GM06990 (cell line): ENCODE data around the gene ARID4B.
"Not testable (repeated sequence)": the region's sequence is repeated elsewhere in the genome, so short reads cannot be mapped to it uniquely, and the experiment has no call there.

Experiments used
- DNase-seq: peaks from one replicate; pipeline ENCODE4 v3.0.0-alpha.2; 2011; ENCODE audit not compliant: insufficient read length; ENCODE audit errors: extremely low read depth
- H3K27me3 ChIP-seq: replicated peaks from 2 replicates; pipeline ENCODE4 v1.6.0; 2011; ENCODE audit warnings: low read length; ENCODE audit not compliant: control insufficient read depth, insufficient read depth
- H3K36me3 ChIP-seq: 2 replicates; pipeline ENCODE4 v1.5.1; 2011; ENCODE audit warnings: low read length; ENCODE audit not compliant: control insufficient read depth, insufficient read depth
- H3K4me3 ChIP-seq: replicated peaks from 2 replicates; pipeline ENCODE4 v1.5.1; 2011; ENCODE audit warnings: low read depth, mild to moderate bottlenecking, control low read depth, low read length
- CTCF ChIP-seq: IDR thresholded peaks from 2 replicates; pipeline ENCODE4 v1.5.1; 2011; ENCODE audit warnings: low read length, control low read depth, mild to moderate bottlenecking, inconsistent platforms; ENCODE audit not compliant: insufficient read depth, poor library complexity, severe bottlenecking

Gene ARID4B

GRCh38 chr1:235221653-235222375, 106.2 kb downstream of the ARID4B start:
- H3K27me3 ChIP-seq, result no peaks in the 10 kb centered on the region
- no peak overlapping the region for H3K4me3 ChIP-seq
- no peak for DNase-seq
- H3K36me3 ChIP-seq, result peaks cover 3% of the 10 kb centered on the region; the same call in 1 of the 2 replicates
- no peak for TF ChIP-seq CTCF

GRCh38 chr1:235215453-235215852, 112.5 kb downstream of the ARID4B start:
- TF ChIP-seq CTCF, result no peak
- Histone ChIP-seq H3K36me3 (no peaks in the 10 kb centered on the region; the same call in 1 of the 2 replicates), H3K27me3 (no peaks in the 10 kb centered on the region)

GRCh38 chr1:235214962-235215361, 113.0 kb downstream of the ARID4B start:
- not testable (repeated sequence) for H3K4me3 ChIP-seq, H3K27me3 ChIP-seq, DNase-seq, H3K36me3 ChIP-seq

More at GRCh38 chr1:235215453-235215852, 112.5 kb downstream of the ARID4B start:
- DNase-seq, result no peak
- no peak overlapping the region for H3K4me3 ChIP-seq

GRCh38 chr1:235213752-235214151, 114.2 kb downstream of the ARID4B start:
- H3K27me3 ChIP-seq, result no peaks in the 10 kb centered on the region
- DNase-seq, result no peak
- TF ChIP-seq CTCF, result no peak
- H3K4me3 ChIP-seq, result no peak overlapping the region
- H3K36me3 ChIP-seq, result no peaks in the 10 kb centered on the region; the same call in 1 of the 2 replicates

- no peak for TF ChIP-seq CTCF
- Histone ChIP-seq H3K4me3 (no peak overlapping the region), H3K36me3 (no peaks in the 10 kb centered on the region; the same call in 1 of the 2 replicates), H3K27me3 (no peaks in the 10 kb centered on the region)
- no peak for DNase-seq
Observed at GRCh38 chr1:235211517-235211916, 116.5 kb downstream of the ARID4B start.

GRCh38 chr1:235207209-235207565, 120.8 kb downstream of the ARID4B start:
- no peaks in the 10 kb centered on the region; the same call in none of the 2 replicates for H3K36me3 ChIP-seq
- H3K27me3 ChIP-seq, result no peaks in the 10 kb centered on the region
- DNase-seq, result no peak
- H3K4me3 ChIP-seq, result no peak overlapping the region
- no peak for TF ChIP-seq CTCF
